GM19467 (cell line): ENCODE data around the gene OR1L1.

Source experiments
- ATAC-seq: cut with Tn5 transposase; IDR thresholded peaks from one replicate; pipeline ENCODE4 v1.9.1; 2021; ENCODE audit warnings: mild to moderate bottlenecking, moderate library complexity; ENCODE audit not compliant: unreplicated experiment

Gene OR1L1

GRCh38 chr9:122661416-122661815, at the start of gene OR1L1:
Gene OR1L1, plus strand, starts transcription at chr9:122661716. Its CDS starts 0 bp downstream, at chr9:122661716.
- ATAC-seq = no peak

GRCh38 chr9:122614362-122614761, 47.2 kb upstream of the OR1L1 start, which contains the start of gene OR1Q1:
Gene OR1Q1, plus strand, starts transcription at chr9:122614738. Its CDS starts 0 bp downstream, at chr9:122614738.
- no peak for ATAC-seq

- no peak for ATAC-seq
These were observed 41.5 kb upstream of the OR1L1 start for GRCh38 chr9:122619996-122620395.

- no peak for ATAC-seq
These were observed 19.3 kb upstream of the OR1L1 start for GRCh38 chr9:122642226-122642625.

- ATAC-seq = no peak
These were observed 5.1 kb upstream of the OR1L1 start for GRCh38 chr9:122656378-122656777.

- no peak for ATAC-seq
These were observed 4.0 kb upstream of the OR1L1 start, which contains the start of gene OR1B1 for GRCh38 chr9:122657527-122657926. Gene OR1B1, minus strand, starts transcription at chr9:122657627.

GRCh38 chr9:122672481-122672880, 11.0 kb downstream of the OR1L1 start:
- no peak for ATAC-seq

GRCh38 chr9:122684851-122685250, 23.3 kb downstream of the OR1L1 start:
- ATAC-seq = no peak

GRCh38 chr9:122695696-122696095, 34.2 kb downstream of the OR1L1 start:
- no peak for ATAC-seq
